GM21619 (cell line): ENCODE results near the gene ZNF503.

Experiments
- ATAC-seq: cut with Tn5 transposase; IDR thresholded peaks from one replicate; pipeline ENCODE4 v1.9.1; 2021; ENCODE audit not compliant: unreplicated experiment

Gene ZNF503

GRCh38 chr10:75401569-75402485 is at the start of gene ZNF503:
ZNF503 (minus strand) TSS chr10:75401764; CDS start chr10:75401419, 345 bp downstream.
- peak; percentile 62 for ATAC-seq

GRCh38 chr10:75450644-75451640 is 49.4 kb upstream of the ZNF503 start:
- no peak for ATAC-seq

- no peak for ATAC-seq
These were observed 48.5 kb upstream of the ZNF503 start for GRCh38 chr10:75450075-75450445.

GRCh38 chr10:75449382-75450074 is 48.0 kb upstream of the ZNF503 start:
- no peak for ATAC-seq

DNA sequence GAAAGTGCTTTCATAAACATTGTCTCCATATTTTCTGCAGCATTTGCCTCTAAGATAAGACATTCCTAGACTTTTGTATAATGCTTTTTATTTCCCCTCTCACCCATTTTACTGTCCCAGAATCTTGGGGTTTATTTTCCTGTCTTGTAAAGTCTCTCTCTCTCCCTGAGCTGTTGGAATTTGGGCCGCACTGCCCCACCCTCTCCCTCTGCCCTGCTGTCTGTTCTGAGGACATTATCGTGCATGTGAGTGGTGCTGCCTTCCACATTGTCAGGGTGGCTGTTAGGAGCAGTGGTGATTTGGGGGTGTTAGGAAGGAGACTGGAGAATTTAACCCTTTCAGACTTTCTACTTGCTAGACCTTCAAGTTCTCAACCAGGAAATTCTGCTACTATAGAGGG is 46.6 kb upstream of the ZNF503 start:
- no peak for ATAC-seq

GRCh38 chr10:75446508-75446907 is 44.9 kb upstream of the ZNF503 start:
- ATAC-seq, result no peak

DNA sequence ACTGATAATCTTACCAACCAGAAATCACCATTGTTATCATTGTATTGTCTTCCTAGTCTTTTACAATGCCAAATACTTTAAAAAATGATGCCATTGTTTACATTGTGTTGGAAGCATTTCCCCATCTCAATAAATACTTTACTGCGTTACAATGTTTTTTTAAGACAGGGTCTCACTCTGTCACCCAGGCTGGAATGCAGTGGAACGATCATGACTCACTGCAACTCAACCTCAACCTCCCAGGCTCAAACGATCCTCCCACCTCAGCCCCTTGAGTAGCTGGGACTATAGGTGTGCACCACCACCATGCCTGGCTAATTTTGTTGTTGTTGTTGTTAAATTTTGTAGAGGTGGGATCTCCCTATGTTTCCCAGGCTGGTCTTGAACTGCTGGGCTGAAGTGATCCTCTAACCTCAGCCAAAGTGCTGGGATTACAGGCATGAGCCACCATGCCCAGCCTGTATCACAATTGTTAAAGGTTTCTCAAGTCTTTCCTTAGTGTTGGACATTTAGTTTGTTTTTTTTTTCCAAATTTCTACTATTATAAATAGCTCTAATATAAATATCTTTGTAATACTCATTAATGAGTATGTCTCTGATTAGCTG is 43.3 kb upstream of the ZNF503 start:
- no peak for ATAC-seq

- ATAC-seq, result no peak
These were observed 41.8 kb upstream of the ZNF503 start for GRCh38 chr10:75443362-75443761.

DNA sequence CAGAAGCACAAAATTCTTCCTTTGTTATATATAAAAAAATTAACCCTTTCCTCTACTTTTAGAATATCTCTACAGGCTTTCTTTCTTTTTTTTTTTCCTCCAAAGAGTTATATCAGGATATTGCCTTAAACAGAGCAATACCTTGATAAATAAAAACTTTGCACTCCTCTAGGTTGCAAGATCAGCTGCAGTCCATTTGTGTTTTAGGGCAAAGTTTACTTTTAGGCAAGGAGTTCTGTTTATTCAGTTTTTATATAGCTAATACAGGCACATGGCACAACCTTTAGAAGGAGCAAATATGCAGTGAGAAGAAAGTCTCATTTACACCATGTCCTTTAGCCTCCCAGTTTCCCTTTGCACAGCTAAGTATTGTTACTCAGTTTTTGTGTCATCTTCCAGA is 40.1 kb upstream of the ZNF503 start:
- no peak for ATAC-seq

GRCh38 chr10:75441196-75441595 is 39.6 kb upstream of the ZNF503 start:
- ATAC-seq, result no peak

DNA sequence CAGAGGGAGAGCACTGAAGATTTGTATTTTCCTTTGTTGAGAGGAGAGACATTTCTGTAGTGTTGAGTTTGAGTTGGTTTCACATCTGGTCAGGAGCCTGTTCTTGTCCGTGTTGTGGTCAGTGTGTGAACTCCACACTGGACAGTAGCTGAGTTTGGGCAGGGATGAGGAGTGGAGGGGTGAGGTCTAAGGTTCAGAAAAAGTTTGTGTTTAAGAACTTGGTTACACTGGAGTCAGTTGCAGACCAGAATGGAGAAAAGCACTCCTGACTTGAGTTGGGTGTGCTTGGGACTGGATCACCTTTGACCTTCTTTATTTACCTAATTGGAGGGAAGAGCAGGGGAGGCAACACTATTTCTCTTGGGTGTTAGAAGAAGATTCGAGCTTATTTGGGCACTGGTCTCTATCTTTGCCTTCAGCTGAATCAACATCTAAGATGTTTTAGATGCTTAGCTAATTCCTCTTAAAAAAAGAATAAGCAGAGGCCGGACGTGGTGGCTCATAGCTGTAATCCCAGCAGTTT is 38.8 kb upstream of the ZNF503 start:
- ATAC-seq, result no peak

GRCh38 chr10:75439811-75440210 is 38.2 kb upstream of the ZNF503 start:
- no peak for ATAC-seq

DNA sequence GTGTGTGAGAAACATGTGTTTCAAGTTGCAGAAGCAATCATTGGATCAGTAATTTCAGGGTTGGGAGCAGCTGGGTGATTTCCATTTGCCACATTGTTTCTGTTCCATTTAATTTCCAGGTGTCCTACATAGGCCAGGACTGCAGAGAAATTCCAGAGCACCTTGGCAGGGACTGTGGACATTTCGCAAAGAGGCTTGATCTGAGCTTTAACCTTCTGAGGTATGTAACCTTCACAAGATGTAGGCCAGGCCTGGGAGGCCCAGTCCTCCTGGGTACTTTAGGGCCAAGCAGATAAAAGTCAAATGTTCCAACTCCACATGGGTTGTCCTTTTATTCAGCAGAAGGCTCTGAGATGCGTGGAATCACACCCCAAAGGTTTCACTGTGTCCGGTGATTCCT is 36.7 kb upstream of the ZNF503 start:
- no peak for ATAC-seq

- ATAC-seq, result no peak
These were observed 36.1 kb upstream of the ZNF503 start for GRCh38 chr10:75437693-75438092.

GRCh38 chr10:75436896-75437295 is 35.3 kb upstream of the ZNF503 start:
- no peak for ATAC-seq

- ATAC-seq, result no peak
These were observed 33.7 kb upstream of the ZNF503 start for GRCh38 chr10:75435291-75435690.

GRCh38 chr10:75434291-75434690 is 32.7 kb upstream of the ZNF503 start:
- no peak for ATAC-seq

DNA sequence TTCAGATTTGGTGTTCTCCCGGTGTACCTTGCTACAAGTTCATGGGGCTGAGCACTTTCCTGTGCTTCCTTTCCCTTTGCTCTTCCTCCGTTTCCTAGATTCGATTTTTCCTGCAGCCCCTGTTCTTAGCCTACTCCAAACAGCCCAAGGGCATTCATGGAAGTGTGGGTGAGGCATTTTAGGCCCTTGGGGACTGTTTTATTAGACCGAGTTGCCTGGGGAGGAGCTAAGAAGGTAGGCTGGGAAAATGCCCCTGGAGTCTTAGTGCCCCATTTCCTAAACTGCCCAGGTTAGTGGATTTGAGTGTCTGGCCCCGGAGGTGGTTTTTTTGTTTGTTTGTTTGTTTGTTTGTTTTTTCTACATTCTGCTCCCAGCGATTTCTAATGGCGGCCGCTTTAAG is 31.7 kb upstream of the ZNF503 start:
- no peak for ATAC-seq

GRCh38 chr10:75432763-75433162 is 31.2 kb upstream of the ZNF503 start:
- no peak for ATAC-seq

GRCh38 chr10:75432176-75432575 is 30.6 kb upstream of the ZNF503 start:
- ATAC-seq, result no peak
